Fibroblast of lung (primary cell): ENCODE measurements around the gene KIRREL3. TPM values are rescaled to one million over a fixed set of nuclear protein-coding genes. Genes with fewer than 3 reads are reported as not detected.

Source experiments
- DNase-seq, 2 donors: peaks; one replicate each; pipeline versions ENCODE4 v3.0.0 to v3.0.0-alpha.2; 2010; ENCODE audit warnings: low read depth in 2 of 2
- H2AFZ ChIP-seq: 2 replicates; pipeline ENCODE4 v1.5.1; 2012; ENCODE audit warnings: low read length, control low read depth, inconsistent platforms
- H3K27ac ChIP-seq: 2 replicates; pipeline ENCODE4 v1.5.1; 2011; ENCODE audit warnings: low read length, control low read depth; ENCODE audit not compliant: insufficient read depth
- H3K27me3 ChIP-seq: 2 replicates; pipeline ENCODE4 v1.5.1; 2011; ENCODE audit warnings: mild to moderate bottlenecking, low read length; ENCODE audit not compliant: control insufficient read depth, insufficient read depth
- H3K36me3 ChIP-seq: 2 replicates; pipeline ENCODE4 v1.5.1; 2011; ENCODE audit warnings: low read length; ENCODE audit not compliant: control insufficient read depth, insufficient read depth
- H3K4me1 ChIP-seq: 2 replicates; pipeline ENCODE4 v1.5.1; 2011; ENCODE audit warnings: low read length; ENCODE audit not compliant: control insufficient read depth, insufficient read depth; ENCODE audit errors: extremely low read depth
- H3K4me2 ChIP-seq: 2 replicates; pipeline ENCODE4 v1.5.1; 2011; ENCODE audit warnings: low read length, control low read depth; ENCODE audit not compliant: insufficient read depth; ENCODE audit errors: extremely low read depth
- H3K4me3 ChIP-seq, 4 experiments: fragments of 200-600 bp in 1 of 4; sonication (generic) in 1 of 4; replicated peaks in 1 of 4; 2 replicates each; pipeline ENCODE4 v1.5.1; 2011 to 2016; ENCODE audit warnings: low read length in 4 of 4, low read depth in 3 of 4, mild to moderate bottlenecking in 3 of 4, control low read depth in 2 of 4, inconsistent platforms in 1 of 4, mixed read lengths in 1 of 4; ENCODE audit not compliant: insufficient read depth in 1 of 4; ENCODE audit errors: control extremely low read depth in 1 of 4
- H3K79me2 ChIP-seq: 2 replicates; pipeline ENCODE4 v1.5.1; 2012; ENCODE audit warnings: mild to moderate bottlenecking, low read length, inconsistent platforms; ENCODE audit not compliant: control insufficient read depth, insufficient read depth
- H3K9ac ChIP-seq: 2 replicates; pipeline ENCODE4 v1.5.1; 2011; ENCODE audit warnings: mild to moderate bottlenecking, low read length, control low read depth; ENCODE audit not compliant: insufficient read depth
- H3K9me3 ChIP-seq: 2 replicates; pipeline ENCODE4 v1.5.1; 2012; ENCODE audit warnings: low read depth, low read length; ENCODE audit not compliant: control insufficient read depth, insufficient read depth
- H4K20me1 ChIP-seq: 2 replicates; pipeline ENCODE4 v1.5.1; 2011; ENCODE audit warnings: low read length; ENCODE audit not compliant: control insufficient read depth, insufficient read depth; ENCODE audit errors: extremely low read depth
- CTCF ChIP-seq, 2 donors: IDR thresholded peaks in 1 of 2; conservative IDR thresholded peaks in 1 of 2; 1 replicate in 1 of 2; 2 replicates in 1 of 2; pipeline ENCODE4 v1.5.1; 2011 to 2012; ENCODE audit warnings: low read length in 2 of 2, control low read depth in 1 of 2, inconsistent platforms in 1 of 2, low read depth in 1 of 2, mild to moderate bottlenecking in 1 of 2
- EZH2 ChIP-seq: IDR thresholded peaks from 2 replicates; pipeline ENCODE4 v1.5.1; 2012; ENCODE audit warnings: low read length, control low read depth, mild to moderate bottlenecking; ENCODE audit errors: missing control alignments
- polyA plus RNA-seq, 2 donors: library from polyadenylated mRNA; depleted of rRNA in 1 of 2; stranded (reverse) in 1 of 2; unstranded in 1 of 2; fragments of >200 nt; gene quantifications; 2 replicates each; pipeline ENCODE4 v1.2.1, GENCODE V29; 2011 to 2012; ENCODE audit warnings: missing spikeins in 1 of 2
- total RNA-seq: library from RNA; depleted of rRNA; stranded (reverse); fragments of >200 nt; gene quantifications from 2 replicates; pipeline ENCODE4 v1.2.1, GENCODE V29; 2014

Gene KIRREL3
- total and polyA plus RNA-seq, 2 donors (not counting 1 experiment from before 2014, with no cell fraction given), result 2.8 to 6.1 TPM

DNA sequence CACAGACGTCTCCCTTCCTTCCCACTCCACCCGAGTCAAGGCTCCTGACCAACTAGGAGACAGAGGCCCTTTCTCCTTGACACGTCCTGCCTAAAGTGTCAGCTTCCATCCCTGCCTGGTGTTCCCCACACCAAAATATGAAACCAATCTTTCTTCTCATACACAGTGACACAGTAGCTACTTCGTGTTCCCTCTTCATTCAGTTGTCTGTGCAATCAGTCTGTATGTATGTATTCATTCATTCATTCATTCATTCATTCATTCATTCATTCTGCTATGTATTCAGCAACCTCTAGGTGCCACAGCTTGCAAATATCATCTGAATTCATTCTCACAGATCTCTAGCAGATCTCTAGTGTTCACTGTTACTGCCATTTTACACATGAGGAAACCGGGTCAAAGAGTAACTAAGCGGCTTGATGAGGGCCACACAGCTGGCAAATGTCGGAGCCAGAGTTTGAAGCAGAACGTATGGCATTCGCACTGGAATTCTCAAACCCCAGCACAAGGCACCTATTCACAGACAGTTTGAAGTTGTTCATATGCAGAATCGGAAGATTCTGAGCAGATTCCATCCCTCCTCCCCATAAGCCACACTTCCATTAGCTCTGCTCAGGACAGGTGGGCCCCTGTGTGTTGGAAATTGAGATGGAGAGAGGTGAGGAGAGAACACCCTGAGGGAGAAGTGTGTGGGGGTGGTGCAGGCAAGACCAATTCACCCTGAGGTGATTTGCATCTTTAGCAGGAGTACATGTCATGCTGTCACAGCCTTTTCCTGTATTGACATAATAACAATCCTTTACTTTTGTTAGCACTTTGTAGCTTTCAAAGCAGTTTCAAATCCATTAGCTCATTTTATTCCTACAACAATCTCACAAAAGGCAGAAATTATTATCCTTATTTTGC is 369.4 kb downstream of the KIRREL3 start:
- Histone ChIP-seq H3K4me1 (peaks cover 9% of the 10 kb centered on the region), H3K27ac (no peak overlapping the region), H3K36me3 (no peaks in the 10 kb centered on the region), H4K20me1 (no peaks in the 10 kb centered on the region), H3K9ac (no peak overlapping the region), H3K4me2 (no peak overlapping the region), H3K79me2 (no peaks in the 10 kb centered on the region), H3K9me3 (no peaks in the 10 kb centered on the region), H3K27me3 (no peaks in the 10 kb centered on the region), H3K4me3 (no peak overlapping the region), H2AFZ (no peak overlapping the region)
- TF ChIP-seq EZH2 (no peak), CTCF (conservative IDR thresholded peaks at IDR 0.05 in 1 of 2, IDR thresholded peaks at IDR 0.05 in 1 of 2; ENCODE audit: low read depth in 1 of 2, low read length in 2 of 2) (no peak)
- no peak for DNase-seq

DNA sequence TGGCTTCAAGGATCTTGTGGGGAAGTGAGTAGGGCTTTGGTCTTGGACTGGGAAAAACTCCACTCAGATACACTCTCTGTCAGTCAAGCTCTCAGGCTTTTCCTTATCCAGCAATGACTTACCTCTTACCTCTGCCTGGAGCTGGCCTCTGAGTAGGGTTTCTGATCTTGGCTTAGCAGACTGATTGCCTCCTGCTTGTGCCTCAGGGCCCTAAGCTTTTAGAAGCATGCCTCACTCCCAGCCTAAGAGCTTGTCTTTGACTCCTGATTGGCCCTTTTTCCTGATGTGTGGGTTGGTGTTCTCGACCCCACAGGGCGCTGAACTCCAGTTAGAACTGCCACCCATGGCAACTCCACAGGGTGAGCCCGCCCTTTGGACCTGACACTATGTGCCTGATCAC is 370.1 kb downstream of the KIRREL3 start:
- Histone ChIP-seq H3K27ac (no peak overlapping the region), H3K27me3 (no peaks in the 10 kb centered on the region), H4K20me1 (no peaks in the 10 kb centered on the region), H3K9me3 (no peaks in the 10 kb centered on the region), H3K4me2 (no peak overlapping the region), H3K4me1 (peaks cover 9% of the 10 kb centered on the region), H3K9ac (no peak overlapping the region), H3K79me2 (no peaks in the 10 kb centered on the region), H3K4me3 (no peak overlapping the region), H3K36me3 (no peaks in the 10 kb centered on the region), H2AFZ (no peak overlapping the region)
- TF ChIP-seq EZH2 (no peak), CTCF (conservative IDR thresholded peaks at IDR 0.05 in 1 of 2, IDR thresholded peaks at IDR 0.05 in 1 of 2; ENCODE audit: low read depth in 1 of 2, low read length in 2 of 2) (no peak)
- DNase-seq, result no peak

DNA sequence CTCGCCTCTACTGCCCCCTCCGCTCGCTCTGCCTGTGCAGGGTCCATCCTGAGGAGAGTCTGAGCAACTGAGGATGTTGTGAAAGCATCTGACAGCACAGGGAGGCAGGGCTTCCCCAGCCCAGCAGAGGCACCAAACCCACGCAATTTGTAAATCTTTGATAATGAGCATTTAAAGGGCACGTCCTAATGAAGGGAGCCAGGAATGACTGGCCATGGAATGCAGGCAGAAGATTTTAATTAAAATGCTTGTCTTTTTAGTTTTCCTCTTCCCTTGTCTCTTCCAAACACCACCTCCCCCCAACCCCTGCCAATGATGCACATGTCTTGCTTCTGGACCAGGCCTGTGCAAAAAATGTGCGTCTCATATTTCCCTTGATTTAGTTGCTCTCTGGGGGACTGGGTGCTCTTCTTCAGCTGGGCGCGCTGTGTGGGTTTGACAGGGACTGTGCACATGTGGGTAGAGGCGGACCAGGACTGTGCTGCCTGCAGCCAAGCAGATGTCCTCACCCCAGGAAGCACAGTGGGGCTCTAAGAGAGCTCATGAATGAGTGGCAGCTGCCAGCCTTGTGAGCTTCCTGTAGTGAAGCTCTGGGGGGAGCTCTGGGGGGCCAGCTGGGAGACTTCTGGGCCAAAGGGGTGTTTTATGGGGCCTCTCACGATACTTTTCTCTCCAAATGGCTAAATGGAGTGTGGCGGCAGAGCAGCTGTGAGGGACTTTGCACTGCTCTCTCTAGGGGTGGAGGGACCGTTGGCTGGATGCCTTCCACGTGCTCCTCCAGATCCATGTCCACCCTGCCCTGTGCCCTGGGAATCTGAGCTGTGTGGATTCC is 371.6 kb downstream of the KIRREL3 start:
- H3K4me3 ChIP-seq, result no peak overlapping the region

More for the DNA sequence above, 371.6 kb downstream of the KIRREL3 start:
- TF ChIP-seq EZH2 (no peak), CTCF (conservative IDR thresholded peaks at IDR 0.05 in 1 of 2, IDR thresholded peaks at IDR 0.05 in 1 of 2; ENCODE audit: low read depth in 1 of 2, low read length in 2 of 2) (peak in 1 of 2 donors; percentile 34)
- Histone ChIP-seq H4K20me1 (no peaks in the 10 kb centered on the region), H3K9me3 (no peaks in the 10 kb centered on the region), H3K27ac (no peak overlapping the region), H3K36me3 (no peaks in the 10 kb centered on the region), H3K79me2 (no peaks in the 10 kb centered on the region), H3K4me2 (no peak overlapping the region), H3K27me3 (no peaks in the 10 kb centered on the region), H3K9ac (no peak overlapping the region), H2AFZ (no peak overlapping the region), H3K4me1 (peaks cover 9% of the 10 kb centered on the region)
- peak in 1 of 2 donors; percentile 29 for DNase-seq
